ENCODE data around the gene DAB2. TPM values are rescaled to one million over a fixed set of nuclear protein-coding genes. Genes with fewer than 3 reads are reported as not detected.

The DAB2 gene
- total and polyA plus RNA-seq, 8 donors, result 3.1 to 74.4 (median 35.7) TPM

GRCh38 chr5:39442991-39443390 is 18.2 kb upstream of the DAB2 start:
- Histone ChIP-seq H3K9me3 (no peaks in the 10 kb centered on the region), H3K4me1 (peaks cover 0 to 4% (median 0%) of the 10 kb centered on the region in 4 donors), H3K36me3 (no peaks in the 10 kb centered on the region), H3K4me3 (no peak overlapping the region), H3K27ac (no peak overlapping the region), H3K27me3 (no peaks in the 10 kb centered on the region)
- WGBS, 5 donors, result 56 to 89% (median 72%) methylated on average over 3 of the region's 3 CpGs
- DNase-seq, result no peak
- intact Hi-C loops (cut with DNase I; ENCODE audit: low total_unique reads), result no loop called here
- no peak for TF ChIP-seq EP300 (IDR thresholded peaks at IDR 0.05)

- Histone ChIP-seq H3K36me3 (no peaks in the 10 kb centered on the region), H3K9me3 (no peaks in the 10 kb centered on the region), H3K4me1 (peaks cover 0 to 4% (median 0%) of the 10 kb centered on the region in 4 donors), H3K27me3 (no peaks in the 10 kb centered on the region), H3K4me3 (no peak overlapping the region), H3K27ac (no peak overlapping the region)
- no peak for DNase-seq
- intact Hi-C loops (cut with DNase I; ENCODE audit: low total_unique reads), result no loop called here
- WGBS, 5 donors, result 40 to 78% (median 69%) methylated on average over 2 of the region's 2 CpGs
- TF ChIP-seq POLR2AphosphoS5 (IDR thresholded peaks at IDR 0.05) (no peak), EP300 (IDR thresholded peaks at IDR 0.05) (no peak), POLR2A (IDR thresholded peaks at IDR 0.05) (no peak)
- TF ChIP-seq, protein P1, sequence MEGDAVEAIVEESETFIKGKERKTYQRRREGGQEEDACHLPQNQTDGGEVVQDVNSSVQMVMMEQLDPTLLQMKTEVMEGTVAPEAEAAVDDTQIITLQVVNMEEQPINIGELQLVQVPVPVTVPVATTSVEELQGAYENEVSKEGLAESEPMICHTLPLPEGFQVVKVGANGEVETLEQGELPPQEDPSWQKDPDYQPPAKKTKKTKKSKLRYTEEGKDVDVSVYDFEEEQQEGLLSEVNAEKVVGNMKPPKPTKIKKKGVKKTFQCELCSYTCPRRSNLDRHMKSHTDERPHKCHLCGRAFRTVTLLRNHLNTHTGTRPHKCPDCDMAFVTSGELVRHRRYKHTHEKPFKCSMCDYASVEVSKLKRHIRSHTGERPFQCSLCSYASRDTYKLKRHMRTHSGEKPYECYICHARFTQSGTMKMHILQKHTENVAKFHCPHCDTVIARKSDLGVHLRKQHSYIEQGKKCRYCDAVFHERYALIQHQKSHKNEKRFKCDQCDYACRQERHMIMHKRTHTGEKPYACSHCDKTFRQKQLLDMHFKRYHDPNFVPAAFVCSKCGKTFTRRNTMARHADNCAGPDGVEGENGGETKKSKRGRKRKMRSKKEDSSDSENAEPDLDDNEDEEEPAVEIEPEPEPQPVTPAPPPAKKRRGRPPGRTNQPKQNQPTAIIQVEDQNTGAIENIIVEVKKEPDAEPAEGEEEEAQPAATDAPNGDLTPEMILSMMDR (IDR thresholded peaks at IDR 0.05), result no peak
Observed at GRCh38 chr5:39441838-39442237, 17.1 kb upstream of the DAB2 start.

GRCh38 chr5:39440958-39441624 is 16.3 kb upstream of the DAB2 start:
- no peaks in the 10 kb centered on the region for H3K9me3 ChIP-seq
- no peaks in the 10 kb centered on the region for H3K36me3 ChIP-seq
- H3K4me3 ChIP-seq, result no peak overlapping the region
- peaks cover 0 to 4% (median 0%) of the 10 kb centered on the region in 4 donors for H3K4me1 ChIP-seq
- intact Hi-C loops (cut with DNase I; ENCODE audit: low total_unique reads), result no loop called here
- H3K27ac ChIP-seq, result no peak overlapping the region
- 83 to 89% (median 88%) methylated on average over 2 of the region's 2 CpGs for WGBS, 5 donors
- H3K27me3 ChIP-seq, result no peaks in the 10 kb centered on the region
- no peak for DNase-seq
- TF ChIP-seq POLR2AphosphoS5 (IDR thresholded peaks at IDR 0.05), result no peak
- TF ChIP-seq, protein P1 (IDR thresholded peaks at IDR 0.05), result no peak
- TF ChIP-seq EP300 (IDR thresholded peaks at IDR 0.05), result no peak
- TF ChIP-seq POLR2A (IDR thresholded peaks at IDR 0.05), result no peak

- H3K27me3 ChIP-seq, result no peaks in the 10 kb centered on the region
- no peak overlapping the region for H3K4me3 ChIP-seq
- TF ChIP-seq, protein P1 (IDR thresholded peaks at IDR 0.05), result no peak
- TF ChIP-seq POLR2AphosphoS5 (IDR thresholded peaks at IDR 0.05) (no peak), POLR2A (IDR thresholded peaks at IDR 0.05) (no peak), EP300 (IDR thresholded peaks at IDR 0.05) (no peak)
- H3K36me3 ChIP-seq, result no peaks in the 10 kb centered on the region
- 68 to 78% (median 73%) methylated on average over 3 of the region's 3 CpGs for WGBS, 5 donors
- DNase-seq, result no peak
- H3K9me3 ChIP-seq, result no peaks in the 10 kb centered on the region
- H3K27ac ChIP-seq, result no peak overlapping the region
- intact Hi-C loops (cut with DNase I; ENCODE audit: low total_unique reads), result no loop called here
- H3K4me1 ChIP-seq, result peaks cover 0 to 4% (median 0%) of the 10 kb centered on the region in 4 donors
Observed at GRCh38 chr5:39440192-39440957, 15.6 kb upstream of the DAB2 start.
